KMS-11 (cell line): ENCODE measurements around the gene NBAS.
"Not testable (repeated sequence)": the region's sequence is repeated elsewhere in the genome, so short reads cannot be mapped to it uniquely, and the experiment has no call there.

Experiments
- H2AFZ ChIP-seq: fragments of 200-600 bp; sonication (generic); 2 replicates; pipeline ENCODE4 v1.6.1; 2016; ENCODE audit warnings: antibody characterized with exemption, mixed run types, low read depth
- H3K27ac ChIP-seq: fragments of 200-600 bp; sonication (generic); 2 replicates; pipeline ENCODE4 v1.6.1; 2016; ENCODE audit warnings: mild to moderate bottlenecking, mixed run types
- H3K27me3 ChIP-seq: fragments of 200-600 bp; sonication (generic); 2 replicates; pipeline ENCODE4 v1.6.1; 2017; ENCODE audit warnings: mild to moderate bottlenecking, low read depth, mixed run types, moderate library complexity; ENCODE audit not compliant: insufficient read depth
- H3K36me3 ChIP-seq: fragments of 200-600 bp; sonication (generic); 2 replicates; pipeline ENCODE4 v1.6.1; 2017; ENCODE audit warnings: mild to moderate bottlenecking, mixed run types; ENCODE audit not compliant: insufficient read depth
- H3K4me1 ChIP-seq: fragments of 200-600 bp; sonication (generic); 2 replicates; pipeline ENCODE4 v1.6.1; 2016; ENCODE audit warnings: mild to moderate bottlenecking, low read depth, mixed run types; ENCODE audit not compliant: poor library complexity, severe bottlenecking
- H3K4me2 ChIP-seq: fragments of 200-600 bp; sonication (generic); 2 replicates; pipeline ENCODE4 v1.7.0; 2016; ENCODE audit warnings: mild to moderate bottlenecking, mixed run types
- H3K4me3 ChIP-seq: fragments of 200-600 bp; sonication (generic); IDR thresholded peaks from 2 replicates; pipeline ENCODE4 v1.6.1; 2017; ENCODE audit warnings: low read depth, low read length, mixed read lengths; ENCODE audit not compliant: insufficient read depth
- H3K79me2 ChIP-seq: fragments of 200-600 bp; sonication (generic); 2 replicates; pipeline ENCODE4 v1.6.1; 2016; ENCODE audit warnings: low read depth, mixed run types; ENCODE audit not compliant: insufficient read depth
- H3K9ac ChIP-seq: fragments of 200-600 bp; sonication (generic); 2 replicates; pipeline ENCODE4 v1.6.1; 2016; ENCODE audit warnings: mild to moderate bottlenecking, mixed run types
- H4K20me1 ChIP-seq: fragments of 200-600 bp; sonication (generic); 2 replicates; pipeline ENCODE4 v1.6.1; 2016; ENCODE audit warnings: mild to moderate bottlenecking, mixed run types; ENCODE audit not compliant: insufficient read depth
- TF ChIP-seq, protein P1 (sequence below): fragments of 200-600 bp; sonication (generic); conservative IDR thresholded peaks from 2 replicates; pipeline ENCODE4 v1.6.1; 2017; ENCODE audit warnings: low read depth, mild to moderate bottlenecking, antibody characterized with exemption, low read length, moderate library complexity, mixed read lengths

Gene NBAS

DNA sequence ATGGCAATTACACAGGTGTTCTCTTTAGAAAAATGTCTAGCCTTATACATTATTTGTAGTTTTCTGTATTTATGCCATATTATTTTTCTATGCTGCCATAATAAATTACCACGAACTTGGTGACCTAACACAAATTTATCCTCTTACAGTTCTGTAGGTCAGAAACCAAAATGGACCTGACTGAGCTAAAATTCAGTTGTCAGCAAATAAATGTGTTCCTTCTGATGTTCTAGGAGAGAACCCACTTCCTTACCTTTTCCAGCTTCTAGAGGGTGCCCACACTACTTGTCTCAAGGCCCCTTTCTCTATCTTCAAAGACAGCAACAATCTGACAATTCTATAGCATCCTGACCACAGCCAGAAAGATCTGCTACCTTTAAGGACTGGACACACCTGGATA is 153.5 kb downstream of the NBAS start:
- H3K4me1 ChIP-seq: no peaks in the 10 kb centered on the region
- no peaks in the 10 kb centered on the region for H4K20me1 ChIP-seq
- H3K79me2 ChIP-seq: no peaks in the 10 kb centered on the region
- H3K9ac ChIP-seq: no peak overlapping the region
- H3K4me2 ChIP-seq: no peak overlapping the region
- H2AFZ ChIP-seq: no peak overlapping the region
- H3K4me3 ChIP-seq: no peak overlapping the region
- H3K36me3 ChIP-seq: no peaks in the 10 kb centered on the region
- no peak overlapping the region for H3K27ac ChIP-seq
- H3K27me3 ChIP-seq: no peaks in the 10 kb centered on the region
- TF ChIP-seq, protein P1, sequence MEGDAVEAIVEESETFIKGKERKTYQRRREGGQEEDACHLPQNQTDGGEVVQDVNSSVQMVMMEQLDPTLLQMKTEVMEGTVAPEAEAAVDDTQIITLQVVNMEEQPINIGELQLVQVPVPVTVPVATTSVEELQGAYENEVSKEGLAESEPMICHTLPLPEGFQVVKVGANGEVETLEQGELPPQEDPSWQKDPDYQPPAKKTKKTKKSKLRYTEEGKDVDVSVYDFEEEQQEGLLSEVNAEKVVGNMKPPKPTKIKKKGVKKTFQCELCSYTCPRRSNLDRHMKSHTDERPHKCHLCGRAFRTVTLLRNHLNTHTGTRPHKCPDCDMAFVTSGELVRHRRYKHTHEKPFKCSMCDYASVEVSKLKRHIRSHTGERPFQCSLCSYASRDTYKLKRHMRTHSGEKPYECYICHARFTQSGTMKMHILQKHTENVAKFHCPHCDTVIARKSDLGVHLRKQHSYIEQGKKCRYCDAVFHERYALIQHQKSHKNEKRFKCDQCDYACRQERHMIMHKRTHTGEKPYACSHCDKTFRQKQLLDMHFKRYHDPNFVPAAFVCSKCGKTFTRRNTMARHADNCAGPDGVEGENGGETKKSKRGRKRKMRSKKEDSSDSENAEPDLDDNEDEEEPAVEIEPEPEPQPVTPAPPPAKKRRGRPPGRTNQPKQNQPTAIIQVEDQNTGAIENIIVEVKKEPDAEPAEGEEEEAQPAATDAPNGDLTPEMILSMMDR: no peak

DNA sequence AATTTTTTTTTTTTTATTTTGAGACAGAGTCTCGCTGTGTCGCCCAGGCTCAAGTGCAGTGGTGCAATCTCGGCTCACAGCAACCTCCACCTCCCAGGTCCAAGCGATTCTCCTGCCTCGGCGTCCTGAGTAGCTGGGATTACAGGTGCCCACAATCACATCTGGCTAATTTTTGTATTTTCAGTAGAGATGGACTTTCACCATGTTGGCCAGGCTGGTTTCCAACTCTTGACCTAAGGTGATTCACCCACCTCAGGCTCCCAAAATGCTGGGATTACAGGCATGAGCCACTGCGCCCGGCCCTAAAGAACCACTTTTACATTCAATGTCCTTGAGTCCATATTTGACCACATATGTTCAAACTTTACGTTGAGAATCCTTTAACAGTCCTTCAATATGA is 156.6 kb downstream of the NBAS start:
- not testable (repeated sequence) for H3K27ac ChIP-seq, H3K4me1 ChIP-seq, H3K27me3 ChIP-seq, H3K4me2 ChIP-seq, H3K4me3 ChIP-seq, H3K9ac ChIP-seq, H4K20me1 ChIP-seq, H2AFZ ChIP-seq, H3K36me3 ChIP-seq, H3K79me2 ChIP-seq

DNA sequence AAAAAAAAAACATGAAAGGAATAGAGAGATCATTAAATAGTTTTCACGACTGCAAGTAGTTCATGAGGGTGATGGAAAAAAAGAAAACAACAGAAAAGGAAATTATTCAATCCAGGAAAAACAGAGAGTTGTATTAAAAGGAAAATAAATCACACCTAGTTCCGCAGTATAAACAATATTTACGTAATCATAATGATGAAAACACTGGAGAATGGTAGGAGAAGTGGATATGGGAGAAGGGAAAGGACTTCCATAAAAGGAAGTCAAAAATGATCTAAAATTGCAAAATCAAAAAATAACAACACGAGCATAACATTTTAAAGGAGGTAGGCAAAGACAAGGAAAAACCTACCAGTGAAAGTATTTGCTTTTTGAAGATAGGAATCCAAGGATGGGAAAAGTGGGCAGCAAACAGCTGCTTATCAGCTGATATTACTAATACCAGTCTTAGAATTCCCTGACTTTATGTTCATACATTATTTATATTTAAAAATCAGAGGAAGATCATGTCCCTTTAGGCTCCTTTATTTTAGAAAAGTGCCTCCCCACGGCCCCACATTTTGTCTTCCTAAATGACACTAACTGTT is 160.8 kb downstream of the NBAS start:
- H3K27me3 ChIP-seq: no peaks in the 10 kb centered on the region
- no peak overlapping the region for H3K4me2 ChIP-seq
- H3K79me2 ChIP-seq: no peaks in the 10 kb centered on the region
- no peak overlapping the region for H2AFZ ChIP-seq
- H3K4me3 ChIP-seq: no peak overlapping the region
- no peaks in the 10 kb centered on the region for H4K20me1 ChIP-seq
- H3K9ac ChIP-seq: no peak overlapping the region
- no peaks in the 10 kb centered on the region for H3K36me3 ChIP-seq
- TF ChIP-seq, protein P1: no peak
- H3K27ac ChIP-seq: no peak overlapping the region
- H3K4me1 ChIP-seq: no peaks in the 10 kb centered on the region

DNA sequence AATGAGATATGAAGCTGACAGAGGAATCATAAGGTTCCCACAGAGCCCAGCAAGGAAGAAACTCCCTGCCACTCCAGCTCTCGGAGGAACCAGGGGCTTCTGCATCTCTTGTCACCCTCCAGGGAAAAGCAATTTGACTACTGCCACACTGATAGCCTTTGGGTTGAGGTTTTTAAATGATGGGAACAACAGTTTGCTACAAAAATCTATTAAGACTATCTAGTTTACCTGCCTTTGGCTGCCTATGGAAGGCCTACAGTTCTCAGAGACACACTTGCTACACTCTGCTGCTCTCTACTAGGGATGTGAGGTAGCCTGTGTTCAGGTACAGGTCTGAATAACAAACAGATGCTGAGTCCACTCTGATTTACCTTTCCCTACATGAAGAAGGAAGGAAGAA is 161.9 kb downstream of the NBAS start:
- Histone ChIP-seq H4K20me1 (no peaks in the 10 kb centered on the region), H3K36me3 (no peaks in the 10 kb centered on the region), H3K79me2 (no peaks in the 10 kb centered on the region), H3K27ac (no peak overlapping the region), H3K4me1 (no peaks in the 10 kb centered on the region), H3K4me3 (no peak overlapping the region), H3K27me3 (no peaks in the 10 kb centered on the region), H3K9ac (no peak overlapping the region), H3K4me2 (no peak overlapping the region), H2AFZ (no peak overlapping the region)
- TF ChIP-seq, protein P1: no peak

DNA sequence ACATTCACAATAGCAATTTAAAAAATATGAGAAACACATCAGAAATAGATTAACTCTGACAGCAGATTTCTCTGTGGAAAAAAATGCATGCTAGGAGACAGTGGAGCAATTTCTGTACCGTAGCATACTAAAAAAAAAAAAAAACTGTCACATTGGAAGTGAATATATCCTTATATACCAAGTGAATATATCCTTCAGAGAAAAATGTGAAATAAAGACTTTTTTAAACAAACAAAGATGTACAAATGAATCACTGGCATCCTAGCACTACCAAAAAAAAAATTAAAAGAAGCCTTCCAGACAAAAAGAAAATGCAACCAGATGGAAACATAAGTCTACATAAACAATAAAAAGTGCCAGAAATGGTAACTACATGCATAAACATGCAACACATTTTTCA is 169.4 kb downstream of the NBAS start:
- no peak overlapping the region for H3K9ac ChIP-seq
- no peaks in the 10 kb centered on the region for H3K79me2 ChIP-seq
- no peaks in the 10 kb centered on the region for H3K27me3 ChIP-seq
- H3K4me2 ChIP-seq: no peak overlapping the region
- no peaks in the 10 kb centered on the region for H4K20me1 ChIP-seq
- no peaks in the 10 kb centered on the region for H3K4me1 ChIP-seq
- no peaks in the 10 kb centered on the region for H3K36me3 ChIP-seq
- H3K4me3 ChIP-seq: no peak overlapping the region
- H2AFZ ChIP-seq: no peak overlapping the region
- H3K27ac ChIP-seq: no peak overlapping the region
- TF ChIP-seq, protein P1: no peak
